ENCODE results near the gene MRPL17. TPM values are rescaled to one million over a fixed set of nuclear protein-coding genes. Genes with fewer than 3 reads are reported as not detected.

Gene MRPL17
- total RNA-seq, 1 experiment from 2014 or later: 77.1 TPM

DNA sequence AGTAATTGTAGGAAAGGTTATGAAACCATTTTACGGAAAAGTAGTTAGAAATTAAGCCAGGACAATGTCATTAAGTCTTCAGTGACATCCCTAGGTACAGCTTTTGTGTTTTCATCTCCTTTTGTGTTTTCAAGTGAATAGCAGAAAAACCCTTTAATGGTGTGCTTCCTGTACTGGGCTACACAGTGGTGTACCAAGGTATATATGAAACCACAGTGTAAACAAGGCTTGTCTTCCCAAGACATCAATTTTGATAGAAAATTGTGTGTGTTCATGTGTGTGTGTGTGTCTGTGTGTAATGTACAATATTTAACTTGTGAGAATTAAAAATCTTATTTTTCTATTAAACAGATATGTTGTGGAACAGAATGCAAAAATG lies 8.9 kb downstream of the MRPL17 start (continued):
- TF ChIP-seq, protein P1, sequence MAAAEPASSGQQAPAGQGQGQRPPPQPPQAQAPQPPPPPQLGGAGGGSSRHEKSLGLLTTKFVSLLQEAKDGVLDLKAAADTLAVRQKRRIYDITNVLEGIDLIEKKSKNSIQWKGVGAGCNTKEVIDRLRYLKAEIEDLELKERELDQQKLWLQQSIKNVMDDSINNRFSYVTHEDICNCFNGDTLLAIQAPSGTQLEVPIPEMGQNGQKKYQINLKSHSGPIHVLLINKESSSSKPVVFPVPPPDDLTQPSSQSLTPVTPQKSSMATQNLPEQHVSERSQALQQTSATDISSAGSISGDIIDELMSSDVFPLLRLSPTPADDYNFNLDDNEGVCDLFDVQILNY (CRISPR knock-in tag; IDR thresholded peaks at IDR 0.05): no peak

DNA sequence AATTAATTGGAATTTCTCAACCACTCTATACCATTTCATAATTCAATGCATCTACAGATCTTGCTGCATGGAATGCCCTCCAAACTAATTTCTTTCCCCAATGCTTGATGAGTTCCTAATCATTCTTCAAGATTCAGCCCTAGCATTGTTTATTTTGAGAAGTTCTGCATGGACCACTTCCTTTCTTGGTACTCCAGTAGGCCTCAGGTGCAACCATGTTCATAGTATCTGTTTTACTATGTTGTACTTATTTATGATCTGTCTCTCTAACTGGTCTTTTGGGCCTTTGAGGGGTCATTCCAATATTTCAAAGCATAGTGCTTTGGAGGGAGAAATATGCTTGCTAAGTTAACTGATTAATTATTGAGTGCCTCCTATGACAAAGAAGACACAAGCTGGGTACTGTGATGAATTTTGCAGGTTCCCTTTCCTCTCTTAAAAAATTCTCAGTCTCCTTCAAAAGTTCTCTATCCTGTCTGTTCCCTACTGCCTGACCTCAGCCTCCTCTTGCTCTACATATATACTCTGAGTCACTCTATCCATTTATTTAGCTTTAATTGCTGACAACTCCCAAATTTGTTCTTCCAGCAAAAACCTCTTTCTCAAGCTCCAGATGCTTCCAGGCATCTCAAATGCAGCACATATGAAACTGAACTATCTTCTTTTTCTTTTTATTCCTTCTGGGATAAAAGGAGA lies 9.5 kb downstream of the MRPL17 start:
- ATAC-seq (no peak), DNase-seq (ENCODE audit: low spot score) (no peak)
- no peak overlapping the region for H3K4me3 Mint-ChIP-seq
- H3K27me3 Mint-ChIP-seq (ENCODE audit: low read depth): no peaks in the 10 kb centered on the region; the same call in 1 of the 2 replicates
- CTCF ChIA-PET: interaction anchor here (1.9 kb wide), 1 partner anchor 143 kb away, joined by 6 read pairs; no protein-coding TSS in a partner anchor
- H3K4me1 Mint-ChIP-seq: no peaks in the 10 kb centered on the region
- no peaks in the 10 kb centered on the region for H3K36me3 Mint-ChIP-seq
- no peaks in the 10 kb centered on the region for H3K9me3 Mint-ChIP-seq
- H3K27ac Mint-ChIP-seq: no peak overlapping the region
- POLR2A ChIA-PET: interaction anchor here (0.8 kb wide), 1 partner anchor 9 kb away, joined by 3 read pairs; the partner anchor contains the start of gene MRPL17
- TF ChIP-seq ESRRA (CRISPR knock-in tag; IDR thresholded peaks at IDR 0.05; ENCODE audit: borderline replicate concordance) (no peak), ATF3 (CRISPR knock-in tag; conservative IDR thresholded peaks at IDR 0.05) (no peak), IRF2 (CRISPR knock-in tag; IDR thresholded peaks at IDR 0.05; ENCODE audit: borderline replicate concordance, low read depth) (no peak)

- no peaks in the 10 kb centered on the region for H3K4me1 Mint-ChIP-seq
- H3K4me3 Mint-ChIP-seq: no peak overlapping the region
- H3K36me3 Mint-ChIP-seq: no peaks in the 10 kb centered on the region
- ChIA-PET POLR2A (no interaction called here), CTCF (interaction anchor here (0.9 to 2.0 kb wide), 5 partner anchors 11 to 293 kb away, joined by 3 to 9 read pairs (median 4); partner anchors contain the start of genes MRPL17 and TAF10)
- TF ChIP-seq ATF2 (CRISPR knock-in tag; IDR thresholded peaks at IDR 0.05; ENCODE audit: borderline replicate concordance, low read depth) (no peak), ZNF281 (CRISPR knock-in tag; IDR thresholded peaks at IDR 0.05) (no peak), USF1 (CRISPR knock-in tag; IDR thresholded peaks at IDR 0.05) (no peak), ZNF232 (CRISPR knock-in tag; IDR thresholded peaks at IDR 0.05) (no peak), ATF1 (CRISPR knock-in tag; IDR thresholded peaks at IDR 0.05) (no peak), ERG (CRISPR knock-in tag; IDR thresholded peaks at IDR 0.05) (no peak), GRHL2 (CRISPR knock-in tag; IDR thresholded peaks at IDR 0.05; ENCODE audit: insufficient replicate concordance, severe bottlenecking) (no peak), ZMAT4 (CRISPR knock-in tag; IDR thresholded peaks at IDR 0.05) (no peak), JUN (CRISPR knock-in tag; IDR thresholded peaks at IDR 0.05) (no peak), ZNF317 (CRISPR knock-in tag; IDR thresholded peaks at IDR 0.05; ENCODE audit: borderline replicate concordance, low read depth) (no peak), FOXK1 (CRISPR knock-in tag; IDR thresholded peaks at IDR 0.05) (no peak)
- TF ChIP-seq, protein P2, sequence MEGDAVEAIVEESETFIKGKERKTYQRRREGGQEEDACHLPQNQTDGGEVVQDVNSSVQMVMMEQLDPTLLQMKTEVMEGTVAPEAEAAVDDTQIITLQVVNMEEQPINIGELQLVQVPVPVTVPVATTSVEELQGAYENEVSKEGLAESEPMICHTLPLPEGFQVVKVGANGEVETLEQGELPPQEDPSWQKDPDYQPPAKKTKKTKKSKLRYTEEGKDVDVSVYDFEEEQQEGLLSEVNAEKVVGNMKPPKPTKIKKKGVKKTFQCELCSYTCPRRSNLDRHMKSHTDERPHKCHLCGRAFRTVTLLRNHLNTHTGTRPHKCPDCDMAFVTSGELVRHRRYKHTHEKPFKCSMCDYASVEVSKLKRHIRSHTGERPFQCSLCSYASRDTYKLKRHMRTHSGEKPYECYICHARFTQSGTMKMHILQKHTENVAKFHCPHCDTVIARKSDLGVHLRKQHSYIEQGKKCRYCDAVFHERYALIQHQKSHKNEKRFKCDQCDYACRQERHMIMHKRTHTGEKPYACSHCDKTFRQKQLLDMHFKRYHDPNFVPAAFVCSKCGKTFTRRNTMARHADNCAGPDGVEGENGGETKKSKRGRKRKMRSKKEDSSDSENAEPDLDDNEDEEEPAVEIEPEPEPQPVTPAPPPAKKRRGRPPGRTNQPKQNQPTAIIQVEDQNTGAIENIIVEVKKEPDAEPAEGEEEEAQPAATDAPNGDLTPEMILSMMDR (IDR thresholded peaks at IDR 0.05): no peak
- TF ChIP-seq, protein P3, sequence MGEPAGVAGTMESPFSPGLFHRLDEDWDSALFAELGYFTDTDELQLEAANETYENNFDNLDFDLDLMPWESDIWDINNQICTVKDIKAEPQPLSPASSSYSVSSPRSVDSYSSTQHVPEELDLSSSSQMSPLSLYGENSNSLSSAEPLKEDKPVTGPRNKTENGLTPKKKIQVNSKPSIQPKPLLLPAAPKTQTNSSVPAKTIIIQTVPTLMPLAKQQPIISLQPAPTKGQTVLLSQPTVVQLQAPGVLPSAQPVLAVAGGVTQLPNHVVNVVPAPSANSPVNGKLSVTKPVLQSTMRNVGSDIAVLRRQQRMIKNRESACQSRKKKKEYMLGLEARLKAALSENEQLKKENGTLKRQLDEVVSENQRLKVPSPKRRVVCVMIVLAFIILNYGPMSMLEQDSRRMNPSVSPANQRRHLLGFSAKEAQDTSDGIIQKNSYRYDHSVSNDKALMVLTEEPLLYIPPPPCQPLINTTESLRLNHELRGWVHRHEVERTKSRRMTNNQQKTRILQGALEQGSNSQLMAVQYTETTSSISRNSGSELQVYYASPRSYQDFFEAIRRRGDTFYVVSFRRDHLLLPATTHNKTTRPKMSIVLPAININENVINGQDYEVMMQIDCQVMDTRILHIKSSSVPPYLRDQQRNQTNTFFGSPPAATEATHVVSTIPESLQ (CRISPR knock-in tag; IDR thresholded peaks at IDR 0.05): no peak
- H3K9me3 Mint-ChIP-seq: no peaks in the 10 kb centered on the region
- ATAC-seq (no peak), DNase-seq (ENCODE audit: low spot score) (no peak)
- no peak overlapping the region for H3K27ac Mint-ChIP-seq
- no peaks in the 10 kb centered on the region; the same call in 1 of the 2 replicates for H3K27me3 Mint-ChIP-seq (ENCODE audit: low read depth)
Observed at GRCh38 chr11:6671991-6672390, 11.1 kb downstream of the MRPL17 start.
